ENCODE measurements around the gene CDK6. TPM values are rescaled to one million over a fixed set of nuclear protein-coding genes. Genes with fewer than 3 reads are reported as not detected.
A peak's percentile ranks its signal among the peaks of the same experiment; 100 is the strongest.

Gene CDK6
- total RNA-seq, 1 experiment from 2014 or later: 175 TPM

DNA sequence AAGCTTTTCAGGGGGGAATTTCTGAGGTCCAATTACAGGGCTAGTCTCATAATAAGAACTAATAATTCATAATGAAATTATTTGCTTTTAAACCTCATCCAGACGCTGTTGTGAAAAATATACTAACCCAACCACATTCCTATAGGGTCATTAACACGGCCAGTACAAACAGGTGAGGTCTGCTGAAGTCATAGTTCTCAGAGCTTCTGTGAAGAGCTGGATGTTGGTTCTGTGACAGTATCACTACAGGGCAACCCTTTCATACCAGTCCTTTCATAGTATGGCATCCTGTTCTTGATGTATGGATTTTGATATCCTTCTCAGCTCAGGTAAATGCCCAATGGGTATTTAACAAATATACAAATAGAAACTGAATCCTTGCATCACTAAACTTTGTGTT, 183.8 kb downstream of the CDK6 start:
- peaks cover 33% of the 10 kb centered on the region for H3K4me1 ChIP-seq
- Mint-ChIP-seq H3K27ac (ENCODE audit: unreplicated experiment) (peak overlapping the region; percentile 56), H3K4me1 (ENCODE audit: low read depth, unreplicated experiment) (peaks cover 59% of the 10 kb centered on the region), H3K4me3 (ENCODE audit: unreplicated experiment) (no peak overlapping the region), H3K36me3 (ENCODE audit: insufficient read depth, unreplicated experiment) (peaks cover 46% of the 10 kb centered on the region), H3K9me3 (ENCODE audit: unreplicated experiment) (no peaks in the 10 kb centered on the region), H3K27me3 (ENCODE audit: insufficient read depth, unreplicated experiment) (no peaks in the 10 kb centered on the region)
- no peak overlapping the region for H3K4me3 ChIP-seq (ENCODE audit: low read depth, low read length)
- no TSS peak for BruUV-seq (replicated peaks)
- TF ChIP-seq, protein P1, sequence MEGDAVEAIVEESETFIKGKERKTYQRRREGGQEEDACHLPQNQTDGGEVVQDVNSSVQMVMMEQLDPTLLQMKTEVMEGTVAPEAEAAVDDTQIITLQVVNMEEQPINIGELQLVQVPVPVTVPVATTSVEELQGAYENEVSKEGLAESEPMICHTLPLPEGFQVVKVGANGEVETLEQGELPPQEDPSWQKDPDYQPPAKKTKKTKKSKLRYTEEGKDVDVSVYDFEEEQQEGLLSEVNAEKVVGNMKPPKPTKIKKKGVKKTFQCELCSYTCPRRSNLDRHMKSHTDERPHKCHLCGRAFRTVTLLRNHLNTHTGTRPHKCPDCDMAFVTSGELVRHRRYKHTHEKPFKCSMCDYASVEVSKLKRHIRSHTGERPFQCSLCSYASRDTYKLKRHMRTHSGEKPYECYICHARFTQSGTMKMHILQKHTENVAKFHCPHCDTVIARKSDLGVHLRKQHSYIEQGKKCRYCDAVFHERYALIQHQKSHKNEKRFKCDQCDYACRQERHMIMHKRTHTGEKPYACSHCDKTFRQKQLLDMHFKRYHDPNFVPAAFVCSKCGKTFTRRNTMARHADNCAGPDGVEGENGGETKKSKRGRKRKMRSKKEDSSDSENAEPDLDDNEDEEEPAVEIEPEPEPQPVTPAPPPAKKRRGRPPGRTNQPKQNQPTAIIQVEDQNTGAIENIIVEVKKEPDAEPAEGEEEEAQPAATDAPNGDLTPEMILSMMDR (IDR thresholded peaks at IDR 0.05; ENCODE audit: insufficient read depth in 1 of 2, low read depth in 1 of 2, low read length in 1 of 2, severe bottlenecking in 1 of 2, unreplicated experiment in 1 of 2): no peak
- POLR2A ChIA-PET: no interaction called here
- H3K36me3 ChIP-seq (ENCODE audit: control insufficient read depth, insufficient read depth, low read length): peaks cover 2% of the 10 kb centered on the region; the same call in 1 of the 2 replicates
- DNase-seq: peak; percentile 52 to 55
- no peaks in the 10 kb centered on the region for H3K27me3 ChIP-seq (replicated peaks; ENCODE audit: control insufficient read depth, insufficient read depth, low read length)
- intact Hi-C loops (cut with micrococcal nuclease; ENCODE audit: unreplicated experiment): loop anchor here (1.0 kb wide), 2 partner anchors 31 to 43 kb away; no protein-coding TSS in a partner anchor
- CTCF ChIA-PET: no interaction called here
- no peaks in the 10 kb centered on the region for H3K9me3 ChIP-seq

DNA sequence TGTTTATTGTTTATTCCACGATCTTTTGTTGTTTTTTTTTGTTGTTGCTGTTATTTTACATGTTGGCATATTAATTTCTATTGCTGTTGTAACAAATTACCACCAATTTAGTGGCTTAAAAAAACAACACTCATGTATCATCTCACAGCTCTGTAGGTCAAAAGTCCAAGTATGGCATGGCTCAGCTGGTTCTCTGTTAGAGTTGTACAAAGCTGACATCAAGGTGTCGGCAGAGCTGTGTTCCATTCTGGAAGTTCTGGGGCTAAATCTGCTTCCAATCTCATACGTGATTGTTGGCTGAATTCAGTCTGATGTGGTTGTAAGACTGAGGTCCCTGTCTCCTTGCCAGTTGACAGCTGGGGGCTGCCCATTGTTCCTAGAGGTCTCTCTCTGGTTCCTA, 186.0 kb downstream of the CDK6 start:
- BruUV-seq (replicated peaks): no TSS peak
- Mint-ChIP-seq H3K4me3 (ENCODE audit: unreplicated experiment) (no peak overlapping the region), H3K36me3 (ENCODE audit: insufficient read depth, unreplicated experiment) (peaks cover 53% of the 10 kb centered on the region), H3K27me3 (ENCODE audit: insufficient read depth, unreplicated experiment) (no peaks in the 10 kb centered on the region), H3K9me3 (ENCODE audit: unreplicated experiment) (no peaks in the 10 kb centered on the region), H3K4me1 (ENCODE audit: low read depth, unreplicated experiment) (peaks cover 51% of the 10 kb centered on the region), H3K27ac (ENCODE audit: unreplicated experiment) (no peak overlapping the region)
- POLR2A ChIA-PET: no interaction called here
- H3K27me3 ChIP-seq (replicated peaks; ENCODE audit: control insufficient read depth, insufficient read depth, low read length): no peaks in the 10 kb centered on the region
- H3K9me3 ChIP-seq: no peaks in the 10 kb centered on the region
- TF ChIP-seq, protein P1 (IDR thresholded peaks at IDR 0.05; ENCODE audit: insufficient read depth in 1 of 2, low read depth in 1 of 2, low read length in 1 of 2, severe bottlenecking in 1 of 2, unreplicated experiment in 1 of 2): no peak
- DNase-seq: no peak
- intact Hi-C loops (cut with micrococcal nuclease; ENCODE audit: unreplicated experiment): no loop called here
- CTCF ChIA-PET: no interaction called here
- H3K4me3 ChIP-seq (ENCODE audit: low read depth, low read length): no peak overlapping the region
- peaks cover 48% of the 10 kb centered on the region for H3K4me1 ChIP-seq
- peaks cover 2% of the 10 kb centered on the region; the same call in 1 of the 2 replicates for H3K36me3 ChIP-seq (ENCODE audit: control insufficient read depth, insufficient read depth, low read length)

DNA sequence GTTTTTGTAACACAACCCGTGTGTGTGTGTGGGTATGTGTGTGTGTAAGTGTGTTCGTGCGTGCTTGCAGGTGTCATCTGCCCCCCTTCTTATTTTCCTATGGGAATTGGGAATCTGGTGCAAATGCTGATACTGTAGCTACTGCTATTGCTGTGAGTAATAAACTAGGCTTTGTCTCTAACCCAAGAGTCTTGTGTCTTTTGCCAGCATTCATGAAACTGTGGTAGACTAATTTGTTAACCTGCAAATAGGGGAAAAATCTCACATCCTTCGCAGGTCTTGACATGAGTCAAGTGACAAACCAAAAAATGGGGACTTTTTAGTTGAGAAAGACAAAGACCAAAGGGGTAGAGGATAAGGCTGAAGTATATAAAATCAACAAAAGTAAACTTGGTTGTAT, 188.3 kb downstream of the CDK6 start:
- H3K27me3 ChIP-seq (replicated peaks; ENCODE audit: control insufficient read depth, insufficient read depth, low read length): no peaks in the 10 kb centered on the region
- no peak for DNase-seq
- no peak overlapping the region for H3K4me3 ChIP-seq (ENCODE audit: low read depth, low read length)
- no peaks in the 10 kb centered on the region for H3K9me3 ChIP-seq
- CTCF ChIA-PET: interaction anchor here (1.2 kb wide), 1 partner anchor 48 kb away, joined by 5 read pairs; no protein-coding TSS in a partner anchor
- Mint-ChIP-seq H3K4me3 (ENCODE audit: unreplicated experiment) (no peak overlapping the region), H3K4me1 (ENCODE audit: low read depth, unreplicated experiment) (peaks cover 36% of the 10 kb centered on the region), H3K27ac (ENCODE audit: unreplicated experiment) (no peak overlapping the region), H3K27me3 (ENCODE audit: insufficient read depth, unreplicated experiment) (no peaks in the 10 kb centered on the region), H3K9me3 (ENCODE audit: unreplicated experiment) (no peaks in the 10 kb centered on the region), H3K36me3 (ENCODE audit: insufficient read depth, unreplicated experiment) (peaks cover 66% of the 10 kb centered on the region)
- H3K36me3 ChIP-seq (ENCODE audit: control insufficient read depth, insufficient read depth, low read length): peaks cover 3% of the 10 kb centered on the region
- intact Hi-C loops (cut with micrococcal nuclease; ENCODE audit: unreplicated experiment): no loop called here
- BruUV-seq (replicated peaks): no TSS peak
- peaks cover 51% of the 10 kb centered on the region for H3K4me1 ChIP-seq
- TF ChIP-seq, protein P1 (IDR thresholded peaks at IDR 0.05; ENCODE audit: insufficient read depth in 1 of 2, low read depth in 1 of 2, low read length in 1 of 2, severe bottlenecking in 1 of 2, unreplicated experiment in 1 of 2): no peak
- POLR2A ChIA-PET: no interaction called here
